Mesenchymal stem cell (in vitro differentiated cells and primary cell): Measurements from ENCODE around the gene COL1A1.

Experiments used
- DNase-seq: peaks from one replicate; pipeline ENCODE4 v3.0.0-alpha.2; 2013
- H2AFZ ChIP-seq: one replicate; pipeline ENCODE4 v1.6.1; 2013; ENCODE audit warnings: low read depth, mild to moderate bottlenecking, control low read depth, inconsistent platforms, low read length, moderate library complexity
- H2AK5ac ChIP-seq: 2 replicates; pipeline ENCODE4 v1.6.1; 2013; ENCODE audit warnings: low read length, moderate library complexity, mild to moderate bottlenecking, inconsistent platforms; ENCODE audit not compliant: severe bottlenecking
- H2BK120ac ChIP-seq: one replicate; pipeline ENCODE4 v1.6.1; 2013; ENCODE audit warnings: low read depth, mild to moderate bottlenecking, inconsistent platforms, low read length, moderate library complexity
- H2BK12ac ChIP-seq, 2 experiments: one replicate each; pipeline ENCODE4 v1.6.1; 2013; ENCODE audit warnings: inconsistent platforms in 2 of 2, low read length in 2 of 2, mild to moderate bottlenecking in 2 of 2, moderate library complexity in 2 of 2, control low read depth in 1 of 2
- H2BK15ac ChIP-seq: one replicate; pipeline ENCODE4 v1.6.1; 2013; ENCODE audit warnings: mild to moderate bottlenecking, low read depth, inconsistent platforms; ENCODE audit not compliant: poor library complexity, severe bottlenecking
- H2BK5ac ChIP-seq: 2 replicates; pipeline ENCODE4 v1.6.1; 2013; ENCODE audit warnings: low read depth, mild to moderate bottlenecking, low read length, control low read depth, inconsistent platforms; ENCODE audit not compliant: poor library complexity, severe bottlenecking
- H3K14ac ChIP-seq, 2 experiments: one replicate each; pipeline ENCODE4 v1.6.1; 2013; ENCODE audit warnings: inconsistent platforms in 2 of 2, low read length in 2 of 2, control low read depth in 1 of 2, mild to moderate bottlenecking in 1 of 2, moderate library complexity in 1 of 2
- H3K18ac ChIP-seq, 2 experiments: one replicate each; pipeline ENCODE4 v1.6.1; 2013; ENCODE audit warnings: inconsistent platforms in 2 of 2, low read length in 2 of 2, control low read depth in 1 of 2, low read depth in 1 of 2, mild to moderate bottlenecking in 1 of 2
- H3K23ac ChIP-seq, 2 experiments: one replicate each; pipeline ENCODE4 v1.6.1; 2013; ENCODE audit warnings: inconsistent platforms in 2 of 2, low read length in 2 of 2, mild to moderate bottlenecking in 2 of 2, moderate library complexity in 2 of 2, control low read depth in 1 of 2
- H3K27ac ChIP-seq: 2 replicates; pipeline ENCODE4 v1.5.1; 2013; ENCODE audit warnings: mild to moderate bottlenecking, moderate library complexity, low read length, control low read depth, inconsistent platforms; ENCODE audit not compliant: poor library complexity, severe bottlenecking
- H3K27me3 ChIP-seq, 2 experiments: 2 replicates each; pipeline versions ENCODE4 v1.6.1 to v1.7.0; 2013; ENCODE audit warnings: low read length in 2 of 2, mild to moderate bottlenecking in 2 of 2, moderate library complexity in 2 of 2, control low read depth in 1 of 2, inconsistent platforms in 1 of 2; ENCODE audit not compliant: control insufficient read depth in 1 of 2, insufficient read depth in 1 of 2
- H3K36me3 ChIP-seq, 2 experiments: 2 replicates each; pipeline versions ENCODE4 v1.6.1 to v1.7.0; 2013; ENCODE audit warnings: low read length in 2 of 2, control low read depth in 1 of 2, inconsistent platforms in 1 of 2, low read depth in 1 of 2, mild to moderate bottlenecking in 1 of 2; ENCODE audit not compliant: insufficient read depth in 2 of 2, control insufficient read depth in 1 of 2
- H3K4ac ChIP-seq, 2 experiments: one replicate each; pipeline ENCODE4 v1.6.1; 2013; ENCODE audit warnings: inconsistent platforms in 2 of 2, low read length in 2 of 2, mild to moderate bottlenecking in 2 of 2, moderate library complexity in 2 of 2, control low read depth in 1 of 2, low read depth in 1 of 2
- H3K4me1 ChIP-seq: 2 replicates; pipeline ENCODE4 v1.6.1; 2013; ENCODE audit warnings: low read depth, low read length, control low read depth; ENCODE audit not compliant: control insufficient read depth, insufficient read depth
- H3K4me2 ChIP-seq: 2 replicates; pipeline ENCODE4 v1.6.1; 2013; ENCODE audit warnings: low read length, mild to moderate bottlenecking, inconsistent platforms; ENCODE audit not compliant: poor library complexity, severe bottlenecking
- H3K4me3 ChIP-seq, 2 experiments: 2 replicates each; pipeline versions ENCODE4 v1.5.1 to v1.7.0; 2013; ENCODE audit warnings: low read length in 2 of 2, mild to moderate bottlenecking in 2 of 2, control low read depth in 1 of 2, low read depth in 1 of 2; ENCODE audit not compliant: insufficient read depth in 1 of 2
- H3K79me1 ChIP-seq: replicated peaks from 2 replicates; pipeline ENCODE4 v1.6.1; 2013; ENCODE audit warnings: mild to moderate bottlenecking, control low read depth, low read length, inconsistent platforms; ENCODE audit not compliant: poor library complexity, severe bottlenecking
- H3K9ac ChIP-seq: 2 replicates; pipeline ENCODE4 v1.7.0; 2013; ENCODE audit warnings: mild to moderate bottlenecking, low read length, moderate library complexity
- H3K9me3 ChIP-seq: 2 replicates; pipeline ENCODE4 v1.7.0; 2013; ENCODE audit warnings: mild to moderate bottlenecking, low read length; ENCODE audit not compliant: control insufficient read depth
- H4K8ac ChIP-seq: one replicate; pipeline ENCODE4 v1.6.1; 2013; ENCODE audit warnings: inconsistent platforms, mild to moderate bottlenecking, low read length, moderate library complexity
- H4K91ac ChIP-seq: one replicate; pipeline ENCODE4 v1.6.1; 2013; ENCODE audit warnings: mild to moderate bottlenecking, low read length, inconsistent platforms
- WGBS: methylation state at CpG from one replicate; pipeline ENCODE4 v1.1.7; 2013; ENCODE audit warnings: mixed read lengths; 5-methylcytosine and 5-hydroxymethylcytosine counted together

The COL1A1 gene

GRCh38 chr17:50143461-50144176 is 57.8 kb downstream of the COL1A1 start:
- H3K18ac ChIP-seq, result no peak overlapping the region
- H4K8ac ChIP-seq, result no peak overlapping the region
- no peak overlapping the region for H2BK120ac ChIP-seq
- H3K4me2 ChIP-seq, result no peak overlapping the region
- H3K4me1 ChIP-seq, result peaks cover 42% of the 10 kb centered on the region
- H2BK12ac ChIP-seq, result no peak overlapping the region
- peaks cover 64 to 86% of the 10 kb centered on the region in 2 experiments for H3K36me3 ChIP-seq
- H3K79me1 ChIP-seq, result peaks cover 36% of the 10 kb centered on the region
- H3K4ac ChIP-seq, result no peak overlapping the region
- H3K9me3 ChIP-seq, result peaks cover 4% of the 10 kb centered on the region
- H2BK15ac ChIP-seq, result no peak overlapping the region
- H2AK5ac ChIP-seq, result no peak overlapping the region
- no peak overlapping the region for H3K14ac ChIP-seq
- H2BK5ac ChIP-seq, result no peak overlapping the region
- no peak for DNase-seq
- 98% methylated on average over 19 of the region's 20 CpGs for WGBS
- H3K9ac ChIP-seq, result no peak overlapping the region
- no peak overlapping the region for H3K27ac ChIP-seq
- no peak overlapping the region for H2AFZ ChIP-seq
- no peak overlapping the region for H3K23ac ChIP-seq
- no peak overlapping the region for H4K91ac ChIP-seq
- H3K27me3 ChIP-seq, result no peaks in the 10 kb centered on the region
- no peak overlapping the region for H3K4me3 ChIP-seq

- no peak overlapping the region for H3K27ac ChIP-seq
- DNase-seq, result no peak
- WGBS, result 96% methylated on average over 8 of the region's 8 CpGs
These were observed 59.7 kb downstream of the COL1A1 start for GRCh38 chr17:50141745-50142110.

DNA sequence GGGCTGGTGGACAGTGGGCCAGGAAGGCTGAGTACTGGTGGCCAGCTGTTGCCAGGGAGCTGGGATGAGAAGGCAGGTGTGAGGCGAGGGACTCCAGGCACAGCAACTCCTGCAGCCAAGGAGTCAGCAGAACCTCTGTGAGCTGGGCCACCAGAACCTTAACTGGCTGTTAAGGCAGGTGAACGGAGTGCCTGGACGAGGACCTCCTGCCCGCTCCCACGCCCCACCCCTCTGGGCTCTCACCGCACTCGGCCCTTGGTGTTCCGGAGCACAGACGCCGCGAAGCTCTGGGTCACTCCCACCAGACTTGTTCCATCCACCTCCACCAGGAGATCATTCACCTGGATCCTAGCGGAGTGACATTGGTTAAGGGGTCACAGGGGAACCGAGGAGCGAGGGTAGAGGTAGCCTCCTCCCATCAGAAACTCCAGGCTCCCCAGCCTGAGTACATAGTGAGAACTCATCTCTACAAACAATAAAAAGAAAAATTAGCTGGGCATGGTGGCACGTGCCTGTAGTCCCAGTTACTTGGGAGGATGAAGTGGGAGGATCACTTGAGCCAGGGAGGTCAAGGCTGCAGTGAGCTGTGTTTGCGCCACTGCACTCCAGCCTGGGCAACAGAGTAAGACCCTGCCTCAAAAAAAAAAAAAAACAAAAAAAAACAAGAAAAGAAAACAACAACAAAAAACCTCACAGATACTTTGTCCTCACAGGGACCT is 60.2 kb downstream of the COL1A1 start:
- no peak overlapping the region for H4K8ac ChIP-seq
- no peak overlapping the region for H3K23ac ChIP-seq
- peaks cover 54% of the 10 kb centered on the region for H3K79me1 ChIP-seq
- H3K4me3 ChIP-seq, result no peak overlapping the region
- H3K27me3 ChIP-seq, result no peaks in the 10 kb centered on the region
- DNase-seq, result no peak
- H3K18ac ChIP-seq, result no peak overlapping the region
- no peak overlapping the region for H2AK5ac ChIP-seq
- H2BK15ac ChIP-seq, result no peak overlapping the region
- no peak overlapping the region for H2BK5ac ChIP-seq
- H3K9me3 ChIP-seq, result peaks cover 4% of the 10 kb centered on the region
- no peak overlapping the region for H4K91ac ChIP-seq
- no peak overlapping the region for H3K4me2 ChIP-seq
- peaks cover 89 to 99% of the 10 kb centered on the region in 2 experiments for H3K36me3 ChIP-seq
- H2BK12ac ChIP-seq, result no peak overlapping the region
- H3K9ac ChIP-seq, result no peak overlapping the region
- WGBS, result 98% methylated on average over 15 of the region's 16 CpGs
- H2AFZ ChIP-seq, result no peak overlapping the region
- H3K27ac ChIP-seq, result no peak overlapping the region
- no peak overlapping the region for H3K14ac ChIP-seq
- peaks cover 20% of the 10 kb centered on the region for H3K4me1 ChIP-seq
- no peak overlapping the region for H3K4ac ChIP-seq
- H2BK120ac ChIP-seq, result no peak overlapping the region

More at GRCh38 chr17:50141745-50142110, 59.7 kb downstream of the COL1A1 start:
- H3K4me3 ChIP-seq, result no peak overlapping the region
- no peak overlapping the region for H2AK5ac ChIP-seq
- H3K9me3 ChIP-seq, result peaks cover 4% of the 10 kb centered on the region
- peaks cover 51% of the 10 kb centered on the region for H3K79me1 ChIP-seq
- no peak overlapping the region for H3K18ac ChIP-seq
- H4K8ac ChIP-seq, result no peak overlapping the region
- H2BK12ac ChIP-seq, result no peak overlapping the region
- no peak overlapping the region for H2BK5ac ChIP-seq
- H2BK15ac ChIP-seq, result no peak overlapping the region
- no peaks in the 10 kb centered on the region for H3K27me3 ChIP-seq
- H3K9ac ChIP-seq, result no peak overlapping the region
- H3K4me1 ChIP-seq, result peaks cover 25% of the 10 kb centered on the region
- no peak overlapping the region for H2AFZ ChIP-seq
- no peak overlapping the region for H3K4ac ChIP-seq
- peaks cover 83 to 99% of the 10 kb centered on the region in 2 experiments for H3K36me3 ChIP-seq
- H4K91ac ChIP-seq, result no peak overlapping the region
- no peak overlapping the region for H3K23ac ChIP-seq
- no peak overlapping the region for H3K4me2 ChIP-seq
- H2BK120ac ChIP-seq, result no peak overlapping the region
- H3K14ac ChIP-seq, result no peak overlapping the region
